ENCODE data around the gene IGF2BP1.
"Not testable (repeated sequence)": the region's sequence is repeated elsewhere in the genome, so short reads cannot be mapped to it uniquely, and the experiment has no call there.

IGF2BP1 gene

DNA sequence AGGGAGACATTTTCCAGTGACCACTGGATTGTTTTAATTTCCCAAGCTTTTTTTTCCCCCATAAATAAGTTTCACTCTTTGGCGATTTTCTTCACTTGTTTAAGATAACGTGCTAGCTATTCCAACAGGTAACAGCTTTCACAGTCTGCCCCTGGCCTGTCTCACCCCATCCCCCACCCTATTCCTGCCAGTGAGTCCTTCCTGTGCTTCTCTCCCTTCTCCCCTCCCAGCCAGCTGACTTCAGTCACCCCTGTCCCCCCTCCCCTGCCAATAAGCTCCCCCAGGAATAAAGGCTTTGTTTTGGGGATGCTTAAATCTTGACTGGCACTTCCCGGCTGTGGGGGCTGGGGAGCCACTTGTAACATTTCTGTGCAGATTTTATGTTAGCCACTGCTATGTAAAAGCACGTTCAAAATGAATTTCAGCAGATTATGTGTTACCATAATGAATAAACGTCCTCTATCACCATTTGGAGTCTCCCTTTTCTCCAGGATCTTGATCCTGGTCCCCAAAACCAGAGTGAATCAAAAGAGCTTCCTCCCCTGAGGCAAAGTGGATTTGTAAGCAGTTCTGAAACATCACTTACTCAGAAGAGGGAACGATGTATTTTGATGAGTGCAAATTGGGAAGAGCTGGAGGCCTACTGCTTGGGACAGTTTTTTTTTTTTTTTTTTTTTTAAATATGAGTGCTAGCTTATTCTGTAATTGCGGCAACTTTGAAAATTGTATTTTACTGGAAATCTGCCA lies 58.2 kb downstream of the IGF2BP1 start:
- DNase-seq: no peak

DNA sequence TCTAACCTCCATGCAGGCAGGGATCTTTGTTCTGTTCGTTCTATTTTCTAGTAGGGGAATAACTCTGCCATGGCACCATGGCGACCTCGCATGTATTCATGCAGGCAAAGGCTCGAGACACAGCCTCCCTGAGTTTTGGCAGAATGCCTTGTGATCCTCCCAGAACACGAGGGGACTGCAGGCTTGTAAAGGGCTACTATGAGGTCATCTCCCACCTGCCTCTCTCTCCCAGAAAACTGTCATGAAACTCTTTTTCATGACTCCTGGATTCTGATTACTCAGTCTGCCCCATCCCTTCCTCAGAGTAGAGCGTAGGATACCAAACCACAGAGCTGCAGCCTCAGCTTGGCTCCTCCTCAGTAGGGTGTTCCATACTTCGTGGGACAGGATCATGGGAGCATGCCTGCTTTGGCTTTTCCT lies 64.3 kb downstream of the IGF2BP1 start:
- no peak for DNase-seq

DNA sequence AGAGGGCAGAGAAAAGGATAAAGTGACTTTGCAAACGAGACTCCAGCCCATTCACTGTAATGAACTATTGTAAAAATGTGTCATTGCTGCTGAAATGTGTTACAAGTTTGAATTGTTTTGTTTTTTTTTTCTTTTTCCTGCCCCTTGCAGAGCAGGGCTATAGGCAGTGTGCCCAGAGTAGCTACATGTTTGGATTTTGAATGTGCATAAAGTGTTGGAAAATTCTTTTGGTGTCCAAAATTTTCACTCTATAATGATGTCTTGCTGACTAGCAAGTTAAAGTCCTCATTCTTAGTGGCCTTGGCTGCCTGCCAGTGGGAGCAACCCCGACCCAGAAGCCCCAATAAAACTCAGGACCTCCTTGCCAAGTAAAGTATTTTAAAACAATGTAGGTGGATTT lies 66.5 kb downstream of the IGF2BP1 start:
- DNase-seq: no peak

DNA sequence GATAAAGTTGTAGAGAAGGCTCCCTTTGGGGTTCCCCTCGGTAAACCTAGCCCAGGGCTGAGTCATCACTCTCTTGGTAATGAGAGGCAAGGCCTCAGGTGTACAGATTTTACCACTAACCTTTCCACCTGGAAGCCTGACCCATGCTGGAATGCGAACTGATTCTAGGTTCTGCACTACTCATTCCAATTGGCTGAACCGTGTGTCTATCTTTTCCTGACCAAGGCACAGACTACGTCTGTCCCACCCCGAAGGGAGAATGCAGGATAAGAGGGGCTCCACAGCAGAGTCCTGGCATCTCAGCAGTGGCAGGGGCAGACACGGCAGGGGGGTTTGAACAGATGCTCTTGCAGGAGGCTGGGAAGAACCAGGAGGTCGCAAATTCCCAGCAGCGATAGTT lies 70.0 kb downstream of the IGF2BP1 start:
- no peak for DNase-seq

DNA sequence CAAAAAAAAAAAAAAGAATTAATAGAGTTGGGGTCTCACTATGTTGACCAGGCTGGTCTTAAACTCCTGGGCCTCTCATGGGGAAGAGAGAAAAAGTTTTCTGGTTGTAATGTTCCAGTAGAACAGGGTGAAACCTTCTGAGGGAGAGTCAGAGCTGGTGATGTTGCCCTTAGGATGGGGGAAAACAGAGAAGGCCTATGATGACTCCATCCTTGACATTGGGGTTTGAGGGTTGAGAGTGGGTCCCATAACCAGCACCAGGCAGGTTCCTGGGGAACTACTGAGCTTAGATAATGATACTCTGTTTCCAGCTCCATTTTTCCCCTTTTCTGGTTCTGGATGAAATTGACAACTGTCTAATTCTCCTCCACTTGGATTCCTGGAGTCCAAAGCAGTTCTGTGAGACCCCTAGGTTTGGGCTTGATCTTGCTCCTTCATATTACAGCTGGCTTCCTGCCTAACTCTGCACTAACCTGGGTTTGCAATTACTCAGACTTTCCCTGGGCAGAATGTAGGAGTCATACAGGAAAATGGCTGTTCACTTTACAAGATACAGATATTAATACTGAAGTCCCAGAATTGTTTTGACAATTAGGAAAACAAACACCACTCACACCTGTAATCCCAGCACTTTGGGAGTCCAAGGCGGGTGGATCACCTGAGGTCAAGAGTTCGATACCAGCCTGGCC lies 72.5 kb downstream of the IGF2BP1 start:
- no peak for DNase-seq

DNA sequence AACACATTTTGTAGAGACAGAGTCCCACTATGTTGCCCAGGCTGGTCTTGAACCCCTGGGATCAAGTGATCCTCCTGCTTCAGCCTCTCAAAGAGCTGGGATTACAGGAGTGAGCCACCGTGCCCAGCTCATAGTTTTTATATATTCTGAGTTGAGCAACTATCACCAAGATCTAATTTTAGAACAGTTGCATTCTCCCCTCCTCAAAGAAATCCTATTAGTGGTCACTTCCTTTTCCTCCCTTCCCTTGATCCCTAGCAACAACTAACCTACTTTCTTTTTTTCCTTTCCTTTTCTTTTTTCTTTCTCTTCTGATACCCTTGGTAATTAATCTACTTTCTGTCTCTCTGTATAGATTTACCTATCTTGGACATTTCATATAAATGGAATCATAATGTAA lies 73.9 kb downstream of the IGF2BP1 start:
- no peak for DNase-seq

DNA sequence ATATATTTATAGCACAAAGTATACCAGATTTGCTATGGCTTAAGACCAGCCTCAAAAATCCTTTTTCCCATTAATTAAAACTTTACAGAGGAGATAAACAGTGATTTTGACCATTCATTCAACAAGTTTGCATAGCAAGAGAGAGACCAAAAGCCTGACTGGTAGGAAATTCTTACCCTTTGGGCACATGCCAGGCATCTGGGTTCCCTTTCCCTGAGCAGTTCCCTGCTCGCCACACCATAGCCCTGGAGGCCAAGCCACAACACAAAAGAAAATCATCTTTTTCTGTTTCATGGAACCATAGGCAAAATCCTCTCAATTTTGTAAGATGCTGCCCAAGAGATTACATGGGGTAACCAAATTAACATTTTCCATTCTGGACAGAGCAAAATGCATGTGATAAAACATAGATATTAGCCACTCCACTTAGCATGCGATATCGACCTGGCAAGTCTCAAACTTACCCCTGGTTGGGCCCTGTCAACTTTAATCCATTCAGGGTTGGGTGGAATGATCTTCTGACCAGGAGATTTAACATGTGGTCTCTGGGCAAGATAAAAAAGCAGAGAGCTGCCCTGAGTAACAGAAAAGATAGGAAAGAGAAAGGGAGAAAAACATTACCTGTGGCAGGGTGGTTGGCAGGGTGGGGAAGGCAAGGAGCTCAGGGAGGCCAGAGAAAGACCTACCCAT lies 77.8 kb downstream of the IGF2BP1 start:
- DNase-seq: no peak

DNA sequence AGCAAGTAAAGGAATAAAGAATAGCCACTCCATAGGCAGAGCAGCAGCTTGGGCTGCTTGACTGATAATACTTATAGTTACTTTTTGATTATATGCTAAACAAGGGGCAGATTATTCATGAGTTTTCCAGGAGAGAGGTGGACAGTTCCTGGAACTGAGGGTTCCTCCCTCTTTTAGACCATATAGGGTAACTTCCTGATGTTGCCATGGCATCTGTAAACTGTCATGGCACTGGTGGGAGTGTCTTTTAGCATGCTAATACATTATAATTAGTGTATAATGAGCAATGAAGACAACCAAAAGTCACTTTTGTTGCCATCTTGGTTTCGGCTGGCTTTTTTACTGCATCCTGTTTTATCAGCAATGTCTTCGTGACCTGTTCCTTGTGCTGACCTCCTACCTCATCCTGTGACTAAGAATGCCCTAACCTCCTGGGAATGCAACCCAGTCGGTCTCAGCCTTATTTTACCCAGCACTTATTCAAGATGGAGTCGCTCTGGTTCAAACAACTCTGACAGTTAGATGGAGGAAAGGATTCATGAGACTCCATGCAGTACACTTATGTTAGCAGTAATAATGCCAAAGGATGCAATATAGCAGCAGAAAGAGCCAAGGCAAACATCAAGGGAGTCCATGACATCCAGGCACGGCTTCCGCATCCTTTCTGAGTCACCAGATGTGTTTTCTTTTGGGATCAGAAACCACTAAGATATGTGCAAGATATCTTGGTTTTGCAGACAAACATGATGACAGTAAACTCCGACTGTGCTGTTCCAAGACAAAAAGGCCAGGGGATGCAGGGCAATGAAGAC lies 79.6 kb downstream of the IGF2BP1 start:
- no peak for DNase-seq

DNA sequence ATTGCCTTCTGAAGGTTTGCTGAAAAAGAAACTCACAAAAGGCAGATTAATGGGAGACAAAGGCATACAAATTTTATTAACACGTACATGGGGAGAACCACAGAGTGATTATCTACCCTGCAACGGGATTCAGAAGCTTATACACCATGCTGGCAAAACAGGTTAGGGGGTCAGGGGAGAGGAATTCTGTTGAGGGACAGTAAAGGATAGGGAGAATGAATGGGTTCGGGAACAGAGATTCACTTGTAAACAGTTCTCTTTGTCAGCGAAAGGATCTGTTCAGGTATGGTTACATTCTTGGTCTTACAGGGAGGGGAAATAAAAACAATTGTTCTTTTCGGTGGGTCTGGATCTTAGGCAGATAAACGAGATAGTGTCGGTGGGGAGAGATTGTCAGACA lies 81.1 kb downstream of the IGF2BP1 start:
- DNase-seq: no peak

DNA sequence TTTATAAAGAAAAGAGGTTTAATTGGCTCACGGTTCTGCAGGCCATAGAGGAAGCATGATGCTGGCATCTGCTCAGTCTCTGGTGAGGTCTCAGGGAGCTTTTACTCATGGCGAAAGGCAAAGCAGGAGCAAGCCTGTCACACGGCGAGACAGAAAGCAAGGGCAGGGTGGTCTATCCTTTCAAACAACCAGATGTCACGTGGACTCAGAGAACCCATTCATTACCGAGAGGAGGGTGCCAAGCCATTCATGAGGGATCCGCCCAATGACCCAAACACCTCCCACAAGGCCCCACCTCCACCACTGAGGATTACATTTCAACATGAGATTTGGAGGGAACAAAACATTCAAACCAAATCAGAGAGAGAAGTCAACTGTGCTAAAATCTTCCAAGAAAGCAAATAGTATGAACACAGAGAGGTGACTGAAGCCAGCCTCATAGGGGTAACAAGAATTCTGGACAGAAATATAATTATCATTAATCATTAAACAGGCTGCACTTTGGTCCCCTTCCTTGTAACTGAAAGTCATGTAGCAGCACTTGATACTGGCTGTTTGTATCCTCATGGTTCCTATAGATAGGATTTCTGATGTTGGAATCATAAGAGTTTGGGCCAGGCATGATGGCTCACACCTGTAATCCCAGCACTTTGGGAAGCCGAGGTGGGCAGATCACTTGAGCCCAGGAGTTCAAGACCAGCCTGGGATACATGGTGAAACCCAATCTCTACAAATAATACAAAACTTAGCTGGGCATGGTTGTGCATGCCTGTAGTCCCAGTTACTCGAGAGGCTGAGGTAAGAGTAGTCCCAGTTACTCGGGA lies 82.9 kb downstream of the IGF2BP1 start:
- DNase-seq: no peak

DNA sequence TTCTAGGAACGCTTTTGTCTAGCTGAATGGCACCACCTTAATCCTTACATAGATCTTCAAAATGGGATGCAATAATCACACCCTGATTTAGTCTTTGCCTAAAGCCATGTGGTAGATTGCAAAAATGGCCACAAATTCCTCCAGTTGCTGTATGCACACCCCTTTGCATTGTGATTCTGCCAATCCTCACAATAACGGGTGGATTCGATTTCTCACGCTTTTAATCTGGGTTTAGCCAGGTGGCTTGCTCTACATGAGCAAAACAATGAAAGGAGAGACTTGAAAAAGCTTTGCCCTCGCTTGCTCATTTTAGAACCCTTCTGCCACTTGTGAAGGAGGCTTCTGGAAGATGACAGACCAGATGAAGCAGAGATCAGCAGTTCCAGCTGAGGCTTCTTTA lies 85.0 kb downstream of the IGF2BP1 start:
- no peak for DNase-seq

DNA sequence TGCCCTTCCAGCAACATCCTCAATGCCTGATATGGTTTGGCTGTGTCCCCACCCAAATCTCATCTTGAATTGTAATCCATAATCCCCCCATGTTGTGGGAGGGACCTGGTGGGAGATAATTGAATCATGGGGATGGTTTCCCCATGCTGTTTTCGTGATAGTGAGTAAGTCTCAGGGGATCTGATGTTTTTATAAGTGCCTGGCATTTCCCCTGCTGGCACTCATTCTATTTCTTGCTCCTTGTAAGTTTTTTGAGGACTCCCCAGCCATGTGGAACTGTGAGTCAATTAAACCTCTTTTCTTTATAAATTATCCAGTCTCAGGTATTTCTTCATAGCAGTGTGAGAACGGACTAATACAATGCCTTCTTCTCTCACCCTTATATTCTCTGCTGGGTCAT lies 87.9 kb downstream of the IGF2BP1 start:
- not testable (repeated sequence) for DNase-seq

DNA sequence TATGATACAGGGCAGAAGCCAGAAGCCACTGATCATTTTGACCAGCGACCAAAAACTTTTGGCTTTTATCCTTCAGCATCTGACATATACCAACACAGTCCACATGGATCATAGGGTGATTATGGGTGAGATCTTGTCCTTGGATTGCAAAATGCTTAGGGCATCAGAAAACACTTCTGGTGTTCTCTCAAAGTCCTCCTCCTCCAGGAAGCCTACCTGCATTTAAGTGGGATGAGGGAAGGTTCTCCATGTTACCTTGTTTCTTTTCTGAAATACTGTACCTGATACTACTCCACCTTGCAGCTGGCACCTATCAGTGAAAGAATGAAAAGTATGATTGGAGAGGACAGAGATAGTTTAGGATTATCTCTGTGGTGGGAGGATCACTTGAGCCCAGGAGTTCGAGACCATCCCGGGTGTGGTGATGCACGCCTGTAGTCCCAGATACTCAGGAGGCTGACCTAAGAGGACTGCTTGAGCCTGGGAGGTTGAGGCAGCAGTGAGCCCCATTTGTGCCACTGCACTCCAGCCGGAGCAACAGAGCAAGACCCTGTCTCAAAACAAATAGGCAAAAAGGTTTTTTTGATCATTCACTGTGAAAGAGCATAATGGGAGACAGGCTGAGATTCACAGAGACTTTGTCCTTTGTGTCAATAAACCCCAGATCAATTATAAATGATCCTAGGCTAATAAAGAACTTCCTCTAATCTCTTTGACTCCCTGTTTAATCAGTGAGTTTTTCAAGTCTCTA lies 88.6 kb downstream of the IGF2BP1 start:
- DNase-seq: no peak

DNA sequence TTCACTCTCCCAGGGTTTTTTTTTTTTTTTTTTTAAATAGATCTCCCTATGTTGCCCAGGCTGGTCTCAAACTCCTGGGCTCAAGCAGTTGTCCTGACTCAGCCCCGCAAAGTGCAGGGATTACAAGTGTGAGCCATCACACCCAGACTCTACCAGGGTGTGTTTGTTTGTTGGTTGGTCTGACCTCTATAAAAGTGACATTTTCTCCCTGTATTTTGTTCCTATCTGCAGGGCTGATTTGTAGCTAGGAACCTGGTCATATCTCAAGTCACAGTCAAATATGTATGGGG lies 89.1 kb downstream of the IGF2BP1 start:
- no peak for DNase-seq

DNA sequence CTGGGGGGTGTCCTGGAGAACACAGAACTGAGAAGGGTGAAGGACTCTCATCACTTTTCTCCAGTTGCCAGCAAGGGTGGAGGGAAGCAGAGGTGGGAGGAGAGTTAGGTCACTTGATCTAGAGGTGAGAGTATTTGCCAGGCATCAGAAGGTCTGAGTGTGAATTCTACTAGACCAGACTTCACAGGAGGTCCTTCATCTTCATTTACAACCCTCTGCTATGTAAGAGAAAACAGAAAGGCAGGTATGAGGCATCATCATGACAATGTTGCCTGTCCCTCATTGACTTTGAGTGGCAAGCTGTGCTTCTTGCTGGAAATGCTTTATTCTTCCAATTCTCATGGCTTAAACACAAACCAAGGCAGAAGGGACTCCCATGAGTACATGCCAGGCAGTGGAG lies 89.5 kb downstream of the IGF2BP1 start:
- DNase-seq: no peak

DNA sequence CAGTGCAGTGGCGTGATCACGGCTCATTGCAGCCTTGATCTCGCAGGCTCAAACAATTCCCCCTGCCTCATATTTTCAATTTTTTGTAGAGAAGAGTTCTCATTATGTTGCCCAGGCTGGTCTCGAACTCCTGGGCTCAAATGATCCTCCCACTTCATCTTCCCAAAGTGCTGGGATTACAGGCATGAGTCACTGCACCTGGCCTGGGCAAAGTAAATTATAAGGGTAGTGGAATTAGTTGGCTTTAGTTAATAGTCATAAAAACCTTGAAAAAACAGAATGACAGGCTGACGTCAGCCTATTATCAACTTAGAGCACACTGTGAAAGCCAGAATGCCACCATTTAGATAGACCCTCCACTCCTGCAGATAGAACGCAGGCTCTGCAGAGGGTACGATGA lies 91.9 kb downstream of the IGF2BP1 start:
- DNase-seq: no peak

DNA sequence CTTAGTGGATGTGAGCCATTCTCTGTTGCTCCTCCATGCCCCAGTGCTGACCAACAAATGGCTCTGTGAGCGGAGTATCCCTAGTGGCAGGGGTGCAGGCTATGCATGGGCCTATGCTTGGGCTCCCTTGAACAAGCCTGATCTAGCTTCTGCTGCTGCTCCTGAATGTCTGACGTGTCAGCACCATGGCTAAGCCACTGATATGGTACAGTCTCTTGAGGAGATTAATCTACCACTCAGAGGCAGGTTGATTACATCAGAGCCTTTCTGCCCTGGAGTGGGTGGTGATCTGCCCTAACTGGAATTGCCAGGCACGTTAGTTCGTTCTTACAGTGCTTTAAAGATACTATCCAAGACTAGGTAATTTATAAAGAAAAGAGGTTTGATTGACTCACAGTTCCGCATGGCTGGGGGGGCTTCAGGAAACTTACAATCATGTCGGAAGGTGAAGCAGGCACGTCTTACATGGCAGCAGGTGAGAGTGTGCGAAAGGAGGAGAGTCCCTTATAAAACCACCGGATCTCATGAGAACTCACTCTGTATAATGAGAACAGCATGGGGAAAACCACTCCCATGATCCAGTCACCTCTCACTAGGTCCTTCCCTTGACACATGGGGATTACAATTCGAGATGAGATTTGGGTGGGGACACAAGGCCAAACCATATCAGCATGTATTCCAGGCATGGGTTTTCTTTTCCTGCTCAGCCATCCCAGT lies 93.9 kb downstream of the IGF2BP1 start:
- DNase-seq: no peak

DNA sequence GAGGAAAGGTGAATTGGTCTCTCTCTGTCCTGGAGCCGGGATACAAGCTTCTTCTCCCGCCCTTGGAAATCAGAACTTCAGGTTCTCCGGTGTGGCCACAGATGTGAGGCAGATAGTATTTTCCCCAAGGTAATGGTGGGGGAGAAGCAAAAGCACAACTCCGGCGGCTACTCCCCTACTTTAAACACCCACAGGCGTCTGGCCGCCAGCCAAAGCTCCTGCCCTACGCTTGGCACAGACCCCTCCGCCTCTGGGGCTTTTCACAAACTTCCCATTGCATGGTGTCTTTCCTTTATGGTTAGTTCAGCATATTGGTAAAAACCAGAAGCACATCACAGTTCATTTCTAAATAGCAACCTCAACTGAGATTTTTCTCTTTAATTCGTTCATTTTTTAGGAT lies 95.9 kb downstream of the IGF2BP1 start:
- no peak for DNase-seq

DNA sequence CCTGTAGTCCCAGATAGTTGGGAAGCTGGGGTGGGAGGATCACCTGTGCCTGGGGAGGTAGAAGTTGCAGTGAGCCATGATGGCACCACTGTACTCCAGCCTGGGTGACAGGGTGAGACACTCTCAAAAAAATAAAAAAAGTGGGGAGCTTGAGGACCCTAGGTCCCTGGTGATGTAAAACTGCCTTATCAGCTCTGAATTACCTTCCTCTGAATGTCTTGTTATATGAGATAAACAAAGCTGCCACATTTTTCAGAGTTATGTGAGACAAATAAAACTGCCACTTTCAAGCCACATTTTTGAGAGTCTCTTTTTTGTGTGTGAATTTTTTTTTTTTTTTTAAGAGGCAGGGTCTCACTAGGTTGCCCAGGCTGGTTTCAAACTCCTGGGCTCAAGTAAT lies 103.4 kb downstream of the IGF2BP1 start:
- no peak for DNase-seq

DNA sequence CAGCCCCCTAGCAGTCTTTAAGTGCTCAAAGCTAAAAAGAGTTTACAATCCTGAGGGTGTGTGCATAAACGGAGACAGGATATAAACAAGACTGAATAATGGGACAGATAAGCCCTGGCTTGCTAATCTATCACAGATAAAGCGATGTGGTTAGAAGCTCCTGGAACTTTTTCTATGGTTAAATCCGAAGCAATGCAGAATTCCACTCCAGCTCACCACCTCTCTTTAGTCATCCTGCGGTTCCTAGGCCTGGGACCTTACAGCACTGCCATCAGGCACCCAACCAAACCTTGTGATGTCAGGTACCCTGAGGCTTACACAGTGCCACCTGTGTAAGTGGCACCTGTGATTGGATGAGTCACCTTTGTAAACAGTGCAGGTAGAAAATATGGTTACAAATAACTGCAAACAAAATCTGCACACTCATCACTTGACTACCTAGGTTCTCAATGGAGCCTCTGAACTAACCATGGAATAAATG lies 103.9 kb downstream of the IGF2BP1 start:
- no peak for DNase-seq

DNA sequence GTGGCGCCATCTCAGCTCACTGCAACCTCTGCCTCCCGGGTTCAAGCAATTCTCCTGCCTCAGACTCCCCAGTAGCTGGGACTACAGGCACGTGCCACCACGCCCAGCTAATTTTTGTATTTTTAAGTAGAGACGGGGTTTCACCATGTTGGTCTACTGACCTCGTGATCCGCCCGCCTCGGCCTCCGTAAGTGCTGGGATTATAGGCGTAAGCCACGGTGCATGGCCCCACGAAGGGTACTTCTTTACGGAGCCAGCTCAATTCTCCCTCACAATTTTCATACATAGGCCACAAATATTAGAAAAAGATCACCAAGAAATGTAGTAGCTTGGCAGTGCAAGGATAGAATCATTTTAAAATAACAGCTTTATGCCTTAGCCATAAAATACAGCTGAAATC lies 106.2 kb downstream of the IGF2BP1 start:
- DNase-seq: not testable (repeated sequence)
